Astrocyte of the spinal cord (primary cell): ENCODE measurements around the gene MMP3.

Experiments
- DNase-seq: peaks from one replicate; pipeline ENCODE4 v3.0.0; 2011; ENCODE audit warnings: low read depth, low spot score
- H3K4me3 ChIP-seq: 2 replicates; pipeline ENCODE4 v1.5.1; 2011; ENCODE audit warnings: low read depth, mild to moderate bottlenecking, low read length, moderate library complexity
- CTCF ChIP-seq: IDR thresholded peaks from 2 replicates; pipeline ENCODE4 v1.5.1; 2012; ENCODE audit warnings: low read depth, mild to moderate bottlenecking, low read length, inconsistent platforms
- in situ Hi-C: cut with HindIII; loops from 2 replicates; pipeline ENCODE4 v1.10.0; 2017; ENCODE audit warnings: low sequenced_read_pairs

The MMP3 gene

GRCh38 chr11:102843489-102843888, at the start of gene MMP3:
TSS of gene MMP3 (minus strand) at chr11:102843609. CDS start at chr11:102843546, 63 bp downstream.
- TF ChIP-seq CTCF = no peak
- no peak within 1 kb of the TSS for H3K4me3 ChIP-seq
- in situ Hi-C loops = no loop called here
- no peak for DNase-seq

GRCh38 chr11:102891736-102892135, 48.3 kb upstream of the MMP3 start:
- H3K4me3 ChIP-seq = no peak overlapping the region
- TF ChIP-seq CTCF = no peak
- in situ Hi-C loops = no loop called here
- DNase-seq = no peak

- H3K4me3 ChIP-seq = no peak overlapping the region
- no peak for DNase-seq
- TF ChIP-seq CTCF = no peak
- in situ Hi-C loops = no loop called here
These were observed 43.6 kb upstream of the MMP3 start for GRCh38 chr11:102886999-102887398.

- no peak for DNase-seq
- TF ChIP-seq CTCF = no peak
- H3K4me3 ChIP-seq = no peak overlapping the region
- in situ Hi-C loops = no loop called here
These were observed 39.7 kb upstream of the MMP3 start for GRCh38 chr11:102883141-102883540.

GRCh38 chr11:102882389-102883024, 39.1 kb upstream of the MMP3 start:
- TF ChIP-seq CTCF = no peak
- in situ Hi-C loops = no loop called here
- DNase-seq = peak; percentile 51
- H3K4me3 ChIP-seq = no peak overlapping the region

GRCh38 chr11:102879801-102880200, 36.4 kb upstream of the MMP3 start:
- TF ChIP-seq CTCF = no peak
- in situ Hi-C loops = no loop called here

More at GRCh38 chr11:102879801-102880200, 36.4 kb upstream of the MMP3 start:
- no peak overlapping the region for H3K4me3 ChIP-seq
- DNase-seq = no peak
